HFFc6 (cell line): ENCODE results near the gene PSD2. TPM values are rescaled to one million over a fixed set of nuclear protein-coding genes. Genes with fewer than 3 reads are reported as not detected.

ENCODE experiments used
- DNase-seq: peaks from one replicate; pipeline ENCODE4 v3.0.0-alpha.2; 2018
- H3K27ac Mint-ChIP-seq: 2 replicates; pipeline ENCODE4 v1.8.0; 2020; ENCODE audit warnings: mild to moderate bottlenecking, mixed read lengths
- H3K27me3 Mint-ChIP-seq: 2 replicates; pipeline ENCODE4 v1.8.0; 2021; ENCODE audit warnings: mild to moderate bottlenecking, moderate library complexity, mixed read lengths; ENCODE audit not compliant: insufficient read depth
- H3K36me3 Mint-ChIP-seq: 2 replicates; pipeline ENCODE4 v1.8.0; 2021; ENCODE audit warnings: low read depth, mixed read lengths
- H3K4me1 Mint-ChIP-seq: 2 replicates; pipeline ENCODE4 v1.8.0; 2020; ENCODE audit warnings: low read depth, mixed read lengths
- H3K4me3 Mint-ChIP-seq: 2 replicates; pipeline ENCODE4 v1.8.0; 2020; ENCODE audit warnings: mild to moderate bottlenecking, moderate library complexity, mixed read lengths
- H3K9me3 Mint-ChIP-seq: 2 replicates; pipeline ENCODE4 v1.8.0; 2020; ENCODE audit warnings: mild to moderate bottlenecking, mixed read lengths
- total RNA-seq, 6 experiments: library from RNA; stranded (reverse); fragmentation: NEBNext Ultra II Directional; extraction: Animal tissue kit (Norgen Biotek cat#: 25700); gene quantifications; 2 replicates in 1 of 6; 3 replicates in 5 of 6; pipeline ENCODE4 v1.2.3, GENCODE V29; 2021
- TF ChIP-seq, protein P1 (sequence below): fragments of 200-600 bp; sonication (generic); IDR thresholded peaks from 2 replicates; pipeline ENCODE4 v1.5.0; 2021; ENCODE audit warnings: antibody characterized with exemption, mild to moderate bottlenecking

Gene PSD2
- total RNA-seq, 6 experiments from 2014 or later, result 0.02 to 0.14 (median 0.07) TPM; not detected in 1

DNA sequence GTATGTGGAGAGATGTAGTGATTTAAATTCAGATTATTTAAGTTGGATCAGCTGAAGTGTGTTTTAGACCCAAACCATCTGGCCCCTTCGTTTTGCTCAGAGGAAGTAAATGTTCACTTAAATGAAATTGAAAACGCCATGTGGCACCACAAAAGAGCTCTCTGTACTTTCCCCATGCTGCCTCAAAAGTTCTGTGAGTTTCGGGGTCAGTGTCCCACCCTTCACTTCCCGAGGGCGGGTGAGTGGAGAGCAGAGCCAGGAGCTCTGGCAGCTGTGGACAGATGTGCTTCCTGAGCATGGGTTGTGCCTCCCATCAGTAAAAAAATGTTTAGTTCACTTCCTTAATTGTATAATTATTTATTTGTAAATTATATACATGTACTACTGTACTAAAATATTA, 48.4 kb downstream of the PSD2 start:
- Mint-ChIP-seq H3K4me3 (no peak overlapping the region), H3K36me3 (no peaks in the 10 kb centered on the region), H3K27ac (no peak overlapping the region), H3K4me1 (no peaks in the 10 kb centered on the region), H3K27me3 (peaks cover 38% of the 10 kb centered on the region), H3K9me3 (no peaks in the 10 kb centered on the region)
- TF ChIP-seq, protein P1, sequence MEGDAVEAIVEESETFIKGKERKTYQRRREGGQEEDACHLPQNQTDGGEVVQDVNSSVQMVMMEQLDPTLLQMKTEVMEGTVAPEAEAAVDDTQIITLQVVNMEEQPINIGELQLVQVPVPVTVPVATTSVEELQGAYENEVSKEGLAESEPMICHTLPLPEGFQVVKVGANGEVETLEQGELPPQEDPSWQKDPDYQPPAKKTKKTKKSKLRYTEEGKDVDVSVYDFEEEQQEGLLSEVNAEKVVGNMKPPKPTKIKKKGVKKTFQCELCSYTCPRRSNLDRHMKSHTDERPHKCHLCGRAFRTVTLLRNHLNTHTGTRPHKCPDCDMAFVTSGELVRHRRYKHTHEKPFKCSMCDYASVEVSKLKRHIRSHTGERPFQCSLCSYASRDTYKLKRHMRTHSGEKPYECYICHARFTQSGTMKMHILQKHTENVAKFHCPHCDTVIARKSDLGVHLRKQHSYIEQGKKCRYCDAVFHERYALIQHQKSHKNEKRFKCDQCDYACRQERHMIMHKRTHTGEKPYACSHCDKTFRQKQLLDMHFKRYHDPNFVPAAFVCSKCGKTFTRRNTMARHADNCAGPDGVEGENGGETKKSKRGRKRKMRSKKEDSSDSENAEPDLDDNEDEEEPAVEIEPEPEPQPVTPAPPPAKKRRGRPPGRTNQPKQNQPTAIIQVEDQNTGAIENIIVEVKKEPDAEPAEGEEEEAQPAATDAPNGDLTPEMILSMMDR, result no peak
- no peak for DNase-seq

DNA sequence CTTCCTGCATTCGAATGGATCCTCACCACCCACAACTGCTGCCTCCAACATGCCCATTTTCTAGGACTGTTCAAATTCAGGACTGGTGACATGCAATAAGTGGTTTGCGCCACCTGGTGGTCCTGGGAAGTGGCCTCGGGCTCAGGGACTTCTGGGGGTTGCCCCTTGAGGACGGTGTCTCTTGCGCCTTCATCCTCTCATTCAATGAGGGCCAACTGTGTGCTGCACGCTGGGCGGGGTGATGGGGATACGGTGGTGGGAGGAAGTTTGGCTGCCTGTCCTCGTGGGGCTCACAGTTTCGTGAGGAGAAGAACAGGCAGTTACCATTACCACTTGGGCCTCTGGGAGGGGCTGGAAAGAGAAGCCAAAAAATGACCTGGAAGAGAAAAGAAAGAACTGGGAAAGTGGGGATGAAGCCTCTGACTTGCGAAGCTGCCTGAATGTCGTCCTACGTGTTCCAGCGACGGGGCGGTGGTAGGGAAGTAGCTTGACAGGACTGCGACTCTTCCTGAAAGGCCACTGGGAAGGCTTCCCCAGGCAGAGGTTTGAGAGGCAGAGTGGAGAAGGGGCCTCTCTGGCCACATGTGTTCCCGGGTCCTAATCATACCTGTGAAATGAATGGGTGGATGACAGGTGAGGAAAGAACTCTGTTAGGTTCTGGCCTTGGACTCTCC, 49.0 kb downstream of the PSD2 start:
- TF ChIP-seq, protein P1, result peak; percentile 91
- Mint-ChIP-seq H3K9me3 (no peaks in the 10 kb centered on the region), H3K36me3 (no peaks in the 10 kb centered on the region), H3K27ac (no peak overlapping the region), H3K4me3 (no peak overlapping the region), H3K4me1 (no peaks in the 10 kb centered on the region), H3K27me3 (peaks cover 42% of the 10 kb centered on the region)
- peak; percentile 60 for DNase-seq

DNA sequence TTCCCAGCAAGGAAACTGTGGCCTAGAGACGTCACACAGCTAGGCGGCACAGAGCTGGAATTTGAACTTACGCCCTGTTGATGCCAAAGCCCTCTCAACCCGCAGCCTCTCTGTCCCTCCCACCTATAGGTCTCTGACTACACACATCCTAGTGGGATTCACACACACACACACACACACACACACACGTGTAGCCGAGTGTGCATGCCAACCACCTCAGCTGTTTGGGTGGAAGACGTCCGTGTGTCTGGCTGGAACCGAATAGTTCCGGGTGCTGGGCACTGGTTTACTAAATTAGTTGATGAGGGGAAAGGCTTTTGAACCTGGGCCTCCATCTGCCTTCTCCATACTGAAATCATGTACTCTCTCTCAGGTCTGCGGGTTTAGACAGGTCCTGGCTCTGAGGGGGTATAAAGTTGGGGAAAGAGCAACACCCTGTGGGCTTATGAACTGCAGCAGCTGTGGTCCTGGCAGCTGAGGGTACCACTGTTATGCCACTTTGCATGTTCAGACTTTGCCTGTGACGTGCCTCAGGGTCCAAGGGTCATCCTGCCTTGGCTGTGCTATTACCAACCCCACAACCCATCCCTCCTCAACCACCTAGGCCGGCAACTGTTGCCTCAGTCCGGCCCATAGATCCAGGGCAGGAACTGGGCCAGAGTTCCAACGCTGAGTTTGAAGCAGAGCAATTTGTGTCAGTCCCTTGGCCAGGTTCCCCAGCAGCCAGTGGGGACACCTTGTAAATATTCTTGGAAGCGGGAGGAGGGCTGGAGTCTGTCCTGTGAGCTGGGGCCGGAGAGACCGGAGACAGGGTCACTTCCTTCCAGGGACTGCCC, 50.5 kb downstream of the PSD2 start:
- TF ChIP-seq, protein P1, result no peak
- no peaks in the 10 kb centered on the region for H3K4me1 Mint-ChIP-seq
- no peak for DNase-seq
- H3K4me3 Mint-ChIP-seq, result no peak overlapping the region
- no peaks in the 10 kb centered on the region for H3K9me3 Mint-ChIP-seq
- H3K27ac Mint-ChIP-seq, result no peak overlapping the region
- H3K27me3 Mint-ChIP-seq, result peaks cover 47% of the 10 kb centered on the region
- no peaks in the 10 kb centered on the region for H3K36me3 Mint-ChIP-seq

DNA sequence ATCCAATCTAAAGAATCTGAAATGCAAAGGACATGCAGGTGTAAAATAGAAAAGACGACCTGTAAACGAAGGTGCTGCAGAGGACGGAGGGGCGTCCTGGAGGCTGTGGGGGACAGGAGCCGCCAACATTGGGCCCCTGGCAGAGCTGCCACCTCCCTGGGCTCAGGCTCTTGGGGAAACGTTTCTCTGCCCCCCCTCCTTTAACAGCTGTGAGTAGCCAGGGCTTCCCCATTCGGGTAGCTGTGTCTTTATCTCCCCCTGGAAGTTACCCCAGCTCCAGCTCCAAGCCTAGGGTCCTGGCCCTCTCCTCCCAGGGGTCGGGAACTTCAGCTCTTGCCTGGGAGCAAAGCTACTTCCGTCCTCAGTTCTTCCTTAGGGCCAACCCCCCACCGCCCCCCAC, 51.5 kb downstream of the PSD2 start:
- peaks cover 48% of the 10 kb centered on the region for H3K27me3 Mint-ChIP-seq
- H3K27ac Mint-ChIP-seq, result no peak overlapping the region
- H3K4me3 Mint-ChIP-seq, result no peak overlapping the region
- no peaks in the 10 kb centered on the region for H3K36me3 Mint-ChIP-seq
- TF ChIP-seq, protein P1, result no peak
- no peaks in the 10 kb centered on the region for H3K4me1 Mint-ChIP-seq
- no peaks in the 10 kb centered on the region for H3K9me3 Mint-ChIP-seq
- DNase-seq, result no peak

DNA sequence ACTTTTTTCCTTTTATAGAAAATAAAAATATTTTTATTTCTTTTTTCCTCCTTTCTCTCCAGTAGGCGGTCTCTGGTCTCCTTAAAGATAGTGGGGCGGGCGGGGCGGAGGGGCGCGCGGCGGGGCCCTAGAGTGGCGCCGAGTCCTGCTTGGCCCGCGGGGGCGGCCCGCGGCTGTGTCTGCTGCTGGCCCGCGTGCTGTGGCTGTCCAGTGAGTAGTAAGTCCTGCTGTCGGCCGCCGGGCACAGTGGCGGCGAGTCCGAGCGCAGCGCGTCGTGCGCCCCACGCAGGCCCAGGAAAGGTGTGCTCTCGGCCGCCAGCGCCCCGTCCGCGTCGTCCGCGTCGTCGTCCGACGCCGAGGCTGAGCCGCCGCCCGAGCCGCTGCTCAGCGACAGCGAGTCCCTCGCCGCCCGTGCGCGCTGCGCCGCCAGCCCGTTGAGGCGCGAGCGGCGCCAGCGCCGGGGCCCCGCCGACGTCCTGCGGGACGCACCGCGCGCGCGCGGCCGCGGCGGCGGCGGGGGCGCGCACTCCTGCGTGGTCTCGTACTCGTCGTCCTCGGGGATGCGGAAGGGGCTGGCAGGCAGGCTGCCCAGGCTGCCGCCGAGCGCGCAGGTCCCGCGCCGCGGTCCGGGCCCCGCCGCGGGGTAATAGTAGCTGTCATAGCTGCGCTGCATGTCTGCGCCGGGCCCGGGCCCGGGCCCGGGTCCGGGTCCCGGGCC, 52.3 kb downstream of the PSD2 start:
- no peak overlapping the region for H3K4me3 Mint-ChIP-seq

More for the DNA sequence above, 52.3 kb downstream of the PSD2 start:
- no peak for DNase-seq
- no peaks in the 10 kb centered on the region for H3K36me3 Mint-ChIP-seq
- H3K27ac Mint-ChIP-seq, result no peak overlapping the region
- H3K9me3 Mint-ChIP-seq, result no peaks in the 10 kb centered on the region
- TF ChIP-seq, protein P1, result no peak
- H3K4me1 Mint-ChIP-seq, result no peaks in the 10 kb centered on the region
- H3K27me3 Mint-ChIP-seq, result peaks cover 43% of the 10 kb centered on the region
